Right renal pelvis (tissue), 4 donors: ENCODE results near the gene CLSTN2. TPM values are rescaled to one million over a fixed set of nuclear protein-coding genes. Genes with fewer than 3 reads are reported as not detected.

Source experiments
- DNase-seq, 4 donors: peaks; one replicate each; pipeline ENCODE4 v3.0.0-alpha.2; 2013; ENCODE audit warnings: low read depth in 4 of 4, low spot score in 3 of 4, missing footprints in 1 of 4
- polyA plus RNA-seq, 4 donors: library from polyadenylated mRNA; unstranded; fragments of 120-200 nt; gene quantifications; one replicate each; pipeline ENCODE4 v1.2.1, GENCODE V29; 2013; ENCODE audit not compliant: insufficient read length in 4 of 4

CLSTN2 gene
- polyA plus RNA-seq, 4 donors, result 1.5 to 2.0 (median 1.9) TPM

DNA sequence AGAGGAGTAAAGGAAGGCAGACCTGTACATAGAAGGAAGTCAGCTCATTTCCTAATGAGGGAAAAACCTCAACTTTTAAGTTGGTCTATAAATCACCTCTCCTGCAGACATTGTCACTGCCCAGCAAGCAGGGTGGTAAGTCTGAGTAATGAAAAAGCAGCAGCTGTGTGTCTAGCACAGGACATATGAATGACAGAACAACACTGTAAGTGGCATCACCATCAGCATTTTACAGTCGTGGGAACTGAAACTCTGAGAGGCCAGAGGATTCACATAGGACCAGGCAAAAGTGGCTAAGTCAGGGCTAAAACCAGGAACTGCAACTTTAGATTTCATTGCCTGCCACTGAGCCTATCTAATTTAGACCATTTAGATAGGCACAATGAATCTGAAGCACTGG lies 235.6 kb downstream of the CLSTN2 start:
- DNase-seq, result no peak

DNA sequence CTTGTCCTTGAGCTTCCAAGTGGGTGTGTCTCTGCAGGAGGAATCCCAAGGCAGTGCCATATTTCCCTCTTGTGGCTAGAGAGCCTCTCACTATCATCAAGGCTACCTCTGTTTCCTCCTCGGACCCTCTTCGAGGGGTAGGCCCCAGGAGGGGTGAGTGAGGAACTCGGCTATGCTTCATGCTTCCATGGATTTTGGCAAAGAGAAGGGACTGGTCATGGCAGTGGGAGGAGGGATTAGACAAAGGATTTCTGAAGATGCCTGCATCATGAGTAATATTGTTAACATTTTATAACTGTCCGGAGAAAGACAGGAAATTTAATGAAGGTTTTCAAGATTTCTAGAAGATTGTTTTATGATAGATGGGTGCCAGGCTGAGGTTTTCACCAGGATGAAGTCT lies 241.5 kb downstream of the CLSTN2 start:
- DNase-seq, result no peak

DNA sequence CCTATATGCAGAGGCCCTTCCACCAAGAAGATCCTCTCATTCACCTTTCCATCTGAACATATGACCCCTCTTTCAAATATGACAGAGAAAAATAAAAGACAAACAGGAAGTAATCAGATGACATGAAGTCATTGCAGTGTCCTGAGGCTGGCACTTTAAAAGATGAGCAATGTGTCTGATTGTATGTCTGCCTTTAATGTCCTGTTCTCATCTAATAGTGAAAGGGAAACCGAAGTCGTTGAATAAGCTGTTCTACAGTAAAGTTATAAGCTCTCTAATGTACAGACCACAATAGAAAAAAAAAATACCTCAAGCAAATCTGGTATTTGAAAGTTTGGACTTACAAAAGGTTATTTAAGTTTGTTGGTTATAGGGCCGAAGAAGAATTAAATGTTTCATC lies 243.0 kb downstream of the CLSTN2 start:
- DNase-seq, result no peak

DNA sequence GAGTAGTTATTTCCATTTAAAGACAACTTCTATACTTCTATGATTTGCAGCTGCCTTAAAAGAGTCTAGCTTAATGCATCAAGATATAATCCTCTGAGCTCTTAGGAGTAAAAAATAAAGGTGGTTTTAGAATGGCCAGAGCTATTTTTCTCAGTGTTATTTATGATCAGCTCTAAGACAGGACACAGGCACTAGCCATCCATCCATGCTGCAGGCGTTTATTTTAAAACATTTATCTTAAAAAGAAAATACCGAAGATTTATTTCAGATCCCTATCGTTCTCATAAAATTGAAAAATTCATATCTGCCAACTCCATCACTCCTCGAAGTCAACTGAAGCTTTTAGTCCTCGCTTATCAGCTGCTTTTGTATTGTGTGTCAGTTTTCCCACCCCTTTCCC lies 243.5 kb downstream of the CLSTN2 start:
- DNase-seq, result no peak

DNA sequence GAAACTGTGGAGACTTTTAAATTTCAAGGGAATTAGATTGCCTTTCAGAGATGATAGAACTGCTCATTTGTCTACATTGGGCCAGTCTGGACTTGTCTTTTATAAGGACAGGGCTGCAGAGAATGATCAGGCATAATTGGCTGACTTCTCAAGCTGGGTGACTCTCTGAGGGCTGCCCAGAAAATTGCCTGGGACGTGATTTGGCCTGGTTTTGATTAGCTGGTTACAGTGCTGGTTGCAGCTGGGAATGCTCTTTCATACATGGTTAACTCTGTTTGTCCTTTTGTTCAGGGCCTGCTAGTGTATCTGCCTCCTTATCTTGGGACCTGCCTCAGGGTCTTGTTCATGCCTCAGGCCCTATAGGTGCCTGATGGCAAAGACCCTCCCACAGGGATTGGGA lies 245.6 kb downstream of the CLSTN2 start:
- DNase-seq, result no peak

DNA sequence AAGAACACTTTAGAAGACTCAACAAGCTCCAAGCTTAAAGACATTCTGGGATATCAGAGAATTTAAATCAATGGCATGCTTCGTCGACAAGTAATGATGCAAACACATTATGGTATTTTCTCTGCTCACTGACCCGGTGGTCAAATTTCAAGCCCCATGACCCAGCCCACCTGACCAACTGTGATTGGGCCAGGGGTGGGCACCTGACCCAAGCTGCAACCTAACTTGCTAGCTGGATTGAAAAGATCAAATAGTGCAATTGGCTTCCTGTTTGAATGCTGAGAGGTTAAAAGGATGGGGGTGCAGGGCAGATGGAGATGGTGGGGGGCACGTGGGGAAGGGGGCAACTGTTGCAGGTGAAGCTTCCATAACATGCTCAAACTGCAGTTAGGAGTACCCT lies 250.4 kb downstream of the CLSTN2 start:
- DNase-seq, result no peak

DNA sequence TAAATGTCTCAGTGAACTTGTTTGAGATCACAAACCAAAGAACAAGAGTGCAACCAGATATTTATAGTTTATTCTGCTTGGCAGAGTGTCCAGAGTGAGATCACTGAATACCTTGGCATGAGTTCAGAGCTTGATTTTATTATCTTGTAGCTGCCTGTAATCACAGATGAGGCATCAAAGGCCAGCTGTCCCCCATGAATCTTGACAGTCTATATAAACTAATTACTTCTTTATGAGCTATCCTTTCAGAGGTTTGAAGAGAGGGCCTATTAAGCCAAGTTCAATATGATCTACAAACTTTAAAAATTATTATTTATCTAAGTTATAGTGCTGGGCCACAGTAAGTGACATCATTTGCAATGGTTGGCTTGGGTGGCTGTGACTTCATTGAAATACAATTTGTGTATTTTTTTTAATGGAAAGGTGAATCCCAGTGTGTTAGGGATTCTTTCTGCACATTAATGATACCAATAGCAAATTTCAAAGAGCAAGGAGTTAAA lies 251.5 kb downstream of the CLSTN2 start:
- peak; percentile 25 to 53 (median 36) for DNase-seq

DNA sequence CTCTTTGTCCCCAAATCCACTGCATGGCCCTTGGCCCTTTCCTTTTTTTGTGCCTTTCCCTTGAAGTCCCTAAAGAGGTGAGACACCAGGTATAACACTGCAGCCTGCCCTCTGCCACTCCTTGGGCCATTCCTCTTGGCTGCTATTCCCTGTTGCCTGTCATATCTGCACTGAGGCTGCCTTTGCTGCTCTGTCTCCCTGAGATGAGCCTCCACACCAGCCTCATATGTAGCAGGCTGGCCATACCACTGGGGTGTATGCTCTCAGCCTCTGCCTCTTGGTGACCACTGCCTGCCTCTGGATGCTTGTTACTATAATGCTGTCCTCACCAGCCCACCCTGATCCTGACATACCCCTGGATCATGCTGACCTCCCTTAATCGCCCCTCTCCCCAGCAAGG lies 252.0 kb downstream of the CLSTN2 start:
- no peak for DNase-seq

DNA sequence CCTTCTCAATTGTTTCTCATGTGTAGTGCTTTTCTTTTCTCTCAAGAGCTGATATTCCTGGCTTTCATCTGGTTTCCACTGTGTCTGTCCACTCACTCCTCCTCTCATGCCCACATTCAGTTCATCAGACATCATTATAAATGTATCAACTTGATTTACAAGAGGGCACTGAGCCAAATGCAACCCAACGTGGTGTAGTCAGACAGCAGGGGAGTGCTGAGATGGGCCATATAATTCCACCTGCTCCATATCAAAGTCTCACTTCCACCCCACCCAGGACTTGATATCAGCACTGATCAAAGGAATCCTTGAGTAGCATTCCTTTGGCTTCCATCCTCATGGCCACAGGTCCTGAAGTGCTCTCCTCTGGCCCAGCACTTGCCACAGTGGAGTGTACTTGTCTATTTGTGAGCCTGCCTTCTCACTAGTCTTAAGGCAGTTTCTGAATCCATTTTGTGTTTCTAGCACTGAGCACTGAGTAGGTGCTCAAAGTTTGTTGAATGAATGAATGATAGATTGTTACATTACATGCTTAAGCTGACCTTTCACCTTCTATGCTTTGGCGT lies 252.8 kb downstream of the CLSTN2 start:
- no peak for DNase-seq

DNA sequence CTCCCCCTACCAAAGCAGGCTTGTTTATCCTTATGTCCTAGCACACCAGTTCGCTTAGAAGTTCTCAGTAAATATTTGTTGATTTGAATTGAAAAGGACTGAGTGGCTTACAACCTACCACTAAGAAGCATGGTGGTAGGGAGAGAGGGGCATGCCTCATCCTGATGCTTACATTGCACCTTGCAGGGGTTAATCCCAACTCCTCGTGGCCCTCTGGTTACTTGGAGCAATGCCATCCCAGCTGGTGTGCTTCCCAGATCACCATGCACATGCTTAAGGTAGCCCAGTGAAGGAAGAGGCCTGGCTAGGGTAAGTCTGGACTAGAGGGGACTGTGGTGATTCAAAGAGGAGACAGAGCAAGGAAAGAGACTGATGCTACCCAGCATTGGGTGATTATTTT lies 253.3 kb downstream of the CLSTN2 start:
- DNase-seq, result no peak

DNA sequence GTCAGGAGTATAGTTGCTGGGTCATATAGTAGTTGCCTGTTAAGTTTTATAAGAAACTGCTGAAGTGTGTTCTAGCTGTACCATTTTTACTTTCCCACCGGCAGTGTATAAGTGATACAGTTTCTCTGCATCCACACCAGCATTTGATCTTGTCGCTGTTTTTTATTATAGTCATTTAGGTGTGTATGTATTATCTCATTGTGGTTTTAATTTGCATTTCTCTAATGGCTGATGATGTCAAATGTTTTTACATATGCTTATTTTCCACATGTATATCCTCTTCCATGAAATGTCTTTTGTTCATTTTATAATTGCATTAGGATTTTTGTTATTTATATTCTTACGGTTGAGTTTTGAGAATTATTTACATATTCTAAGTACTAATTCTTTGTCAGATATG lies 254.3 kb downstream of the CLSTN2 start:
- no peak for DNase-seq

DNA sequence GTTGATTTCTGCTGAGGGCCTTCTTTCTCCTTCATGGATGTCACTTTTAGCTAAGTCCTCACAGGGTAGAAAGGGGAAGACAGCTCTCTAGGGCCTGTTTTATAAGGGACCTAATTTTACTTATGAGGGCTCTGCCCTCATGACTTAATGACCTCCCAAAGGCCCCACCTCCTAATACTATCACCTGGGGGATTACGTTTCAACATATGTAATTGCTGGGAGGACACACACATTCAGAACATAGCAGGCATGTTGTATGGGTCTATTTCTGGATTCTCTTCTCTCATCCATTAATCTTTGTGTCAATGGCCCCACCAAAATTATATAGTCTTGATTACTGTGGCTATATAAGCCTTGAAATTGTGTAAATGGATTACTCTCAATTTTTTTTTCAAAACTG lies 255.0 kb downstream of the CLSTN2 start:
- no peak for DNase-seq

DNA sequence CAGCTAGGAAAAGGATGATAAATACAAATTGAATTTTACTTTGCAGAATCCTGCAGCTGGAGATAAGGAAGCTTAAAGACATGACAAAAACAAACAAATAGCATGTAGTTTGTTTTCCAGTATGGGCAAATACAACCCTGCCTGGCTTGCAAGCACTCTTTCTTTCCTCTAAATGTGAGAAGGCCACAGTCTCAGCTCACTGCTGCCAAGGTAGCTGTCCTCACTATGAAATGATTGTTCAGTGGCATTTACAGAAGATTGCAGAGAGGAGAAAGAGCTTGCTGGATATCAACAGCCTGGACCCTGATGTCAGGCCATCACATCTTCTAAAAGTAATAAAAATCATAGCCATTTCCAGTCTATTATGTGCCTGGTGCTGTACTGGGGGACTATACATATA lies 262.0 kb downstream of the CLSTN2 start:
- DNase-seq, result no peak

DNA sequence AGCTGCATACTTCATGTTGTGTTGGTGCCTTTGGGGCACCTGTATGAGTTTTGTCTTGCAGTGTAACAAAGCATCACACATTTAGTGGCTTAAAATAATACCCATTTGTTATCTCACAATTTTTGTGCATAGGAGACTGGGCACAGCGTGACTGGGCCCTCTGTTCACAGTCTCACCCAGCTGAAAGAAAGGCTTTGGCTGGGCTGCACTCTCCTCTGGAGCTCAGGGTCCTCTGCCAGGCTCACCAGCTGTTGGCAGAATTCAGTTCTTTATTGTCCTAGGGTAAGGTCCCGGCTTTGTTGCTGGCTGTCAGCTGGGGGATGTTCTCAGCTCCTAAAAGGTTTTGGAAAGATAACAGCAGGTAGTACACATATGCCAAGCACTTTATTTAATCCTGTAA lies 263.3 kb downstream of the CLSTN2 start:
- DNase-seq, result no peak

DNA sequence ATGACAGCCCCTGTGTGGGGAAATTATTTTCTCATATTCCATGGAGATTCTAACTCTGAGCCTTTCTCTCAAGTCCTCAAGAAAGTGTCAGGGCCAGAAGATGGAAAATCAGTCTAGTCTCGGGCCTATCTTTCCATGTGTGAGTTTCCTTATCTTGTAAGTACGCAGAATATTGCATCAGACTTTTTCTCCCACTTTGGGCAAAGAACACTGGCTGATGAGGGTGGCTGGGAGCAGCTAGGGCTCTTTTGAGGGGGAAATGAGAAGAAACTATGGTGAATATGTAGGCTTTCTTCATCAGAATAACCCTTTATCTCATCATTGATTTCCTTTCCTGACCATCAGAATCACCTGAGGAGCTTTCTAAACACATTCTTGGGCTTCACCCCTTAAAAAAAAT lies 264.0 kb downstream of the CLSTN2 start:
- no peak for DNase-seq

DNA sequence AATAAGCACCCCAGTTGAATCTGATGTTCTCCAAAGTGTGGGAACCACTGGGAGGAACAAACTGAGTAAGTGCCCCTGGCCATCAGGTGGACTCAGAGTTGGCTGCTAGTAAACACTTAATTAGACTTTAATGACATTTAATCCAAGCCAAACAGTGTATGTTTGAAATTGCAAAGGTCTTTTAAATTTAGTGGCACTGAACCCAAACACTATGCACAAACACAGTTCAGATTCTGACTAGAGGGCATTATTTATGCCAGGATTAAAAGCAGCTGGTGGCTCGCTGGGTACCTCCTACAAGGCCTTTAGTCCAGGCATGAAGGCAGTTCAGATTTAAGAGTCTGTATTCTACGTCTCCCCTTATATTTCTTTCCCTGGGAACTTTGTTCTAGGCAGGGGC lies 264.8 kb downstream of the CLSTN2 start:
- no peak for DNase-seq

DNA sequence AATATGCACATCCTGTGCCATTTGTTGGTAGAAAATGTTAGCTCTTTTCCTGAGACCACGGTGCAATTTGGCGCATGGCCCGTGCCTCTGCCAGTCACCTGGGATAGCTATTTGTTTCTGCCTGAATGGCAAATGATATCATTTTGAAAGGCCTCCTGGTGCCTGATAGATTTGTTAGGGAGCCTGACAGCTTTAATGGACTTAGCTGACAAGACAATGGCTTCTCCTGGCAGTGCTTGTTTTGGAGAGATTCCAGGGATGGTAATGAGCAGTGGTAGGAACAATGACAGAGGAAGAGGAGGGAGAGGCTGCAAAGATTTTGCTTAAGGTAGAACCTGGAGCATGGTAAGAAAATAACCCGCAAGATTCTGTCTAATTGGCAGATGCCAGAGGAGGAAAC lies 268.5 kb downstream of the CLSTN2 start:
- no peak for DNase-seq

DNA sequence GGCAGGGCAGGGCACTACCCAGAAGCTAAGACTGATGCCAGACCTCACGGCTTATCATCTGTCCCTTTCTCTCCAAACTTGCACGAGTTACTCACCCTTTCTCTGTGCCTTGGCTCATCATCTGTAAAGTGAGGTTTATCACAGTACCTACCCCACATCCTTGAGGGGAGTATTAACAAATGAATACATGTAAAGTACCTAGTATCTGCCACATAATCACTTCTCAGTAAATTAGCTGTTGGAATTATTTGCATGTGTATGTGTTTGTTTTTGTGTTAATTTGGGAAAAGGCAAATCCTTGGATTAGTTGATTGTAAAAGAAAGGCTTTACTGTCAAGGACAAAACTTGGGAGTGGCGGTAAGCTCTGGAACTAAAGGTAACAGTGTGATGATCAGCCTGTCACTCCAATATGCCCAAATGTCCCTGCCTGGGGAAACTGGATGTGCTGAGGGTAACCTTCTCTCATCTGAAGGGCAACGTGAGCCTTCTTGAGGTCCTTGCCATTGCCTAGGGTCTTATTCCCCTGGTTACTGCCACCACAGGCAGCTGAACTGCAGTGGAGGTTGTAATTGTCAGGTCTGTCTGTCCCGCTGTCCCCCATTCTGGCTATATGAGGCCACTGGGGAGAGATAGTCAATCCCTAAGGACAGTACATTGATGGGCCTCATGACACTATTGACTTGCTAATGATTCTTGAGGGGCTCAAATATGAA lies 269.4 kb downstream of the CLSTN2 start:
- DNase-seq, result no peak

DNA sequence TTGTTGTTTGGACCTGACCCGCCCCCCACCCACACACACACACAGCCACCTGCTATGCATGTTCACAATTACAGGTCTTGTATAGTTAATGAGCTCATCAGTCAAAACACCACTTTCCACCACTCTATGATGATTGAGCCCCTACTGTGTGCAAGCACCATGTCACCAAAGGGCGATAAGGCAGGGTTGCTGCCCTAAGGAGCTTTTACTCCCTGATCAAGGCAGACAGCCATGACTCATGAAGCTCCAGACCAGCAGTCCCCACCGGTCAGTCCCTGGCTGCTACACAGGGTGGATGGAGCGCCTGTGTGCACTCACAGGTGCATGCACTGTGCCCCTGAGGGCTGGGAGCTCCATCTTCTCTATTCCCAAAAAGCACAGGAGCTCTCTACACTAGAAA lies 270.6 kb downstream of the CLSTN2 start:
- no peak for DNase-seq

DNA sequence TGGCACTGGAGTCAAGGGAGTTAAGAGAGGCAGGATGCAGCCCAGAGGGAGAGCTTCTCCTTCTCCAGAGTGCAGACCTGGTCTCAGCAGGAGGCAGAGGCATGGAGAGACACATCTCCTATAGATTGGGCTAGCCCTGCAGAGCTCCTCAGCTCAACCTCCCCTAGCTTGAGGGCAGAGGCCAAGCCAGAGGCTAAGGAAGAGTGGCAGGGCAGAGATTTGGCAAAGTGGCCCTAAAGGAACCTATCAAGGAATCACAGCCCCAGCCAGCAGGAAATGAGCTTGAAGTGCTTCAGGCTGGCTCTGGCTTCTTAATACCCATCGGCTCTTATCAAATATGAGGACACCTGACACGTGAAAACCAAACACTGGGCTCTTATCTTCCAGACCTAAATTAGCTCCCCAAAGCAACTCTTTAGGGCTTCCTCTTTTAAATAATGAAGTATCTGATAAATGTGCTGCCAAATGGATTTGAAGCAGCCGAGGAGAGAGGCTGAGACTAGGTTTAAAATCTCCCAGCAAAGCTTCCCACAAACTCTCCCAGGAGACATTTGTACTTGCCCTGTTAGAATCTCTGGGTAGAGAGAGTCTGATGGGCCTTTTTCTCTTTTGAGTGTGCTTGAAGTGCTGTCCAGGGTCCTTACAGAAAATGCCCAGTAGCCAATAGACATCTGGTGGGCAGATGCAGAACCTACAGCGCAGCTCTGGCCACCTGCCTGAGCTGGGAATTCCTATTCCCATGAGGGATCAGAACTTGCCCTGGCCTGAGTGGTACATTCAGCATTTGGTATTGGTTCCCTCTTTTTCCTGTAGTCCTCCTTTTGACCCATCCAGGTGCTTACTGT lies 271.4 kb downstream of the CLSTN2 start:
- DNase-seq, result peak; percentile 34 to 44 (median 38)

DNA sequence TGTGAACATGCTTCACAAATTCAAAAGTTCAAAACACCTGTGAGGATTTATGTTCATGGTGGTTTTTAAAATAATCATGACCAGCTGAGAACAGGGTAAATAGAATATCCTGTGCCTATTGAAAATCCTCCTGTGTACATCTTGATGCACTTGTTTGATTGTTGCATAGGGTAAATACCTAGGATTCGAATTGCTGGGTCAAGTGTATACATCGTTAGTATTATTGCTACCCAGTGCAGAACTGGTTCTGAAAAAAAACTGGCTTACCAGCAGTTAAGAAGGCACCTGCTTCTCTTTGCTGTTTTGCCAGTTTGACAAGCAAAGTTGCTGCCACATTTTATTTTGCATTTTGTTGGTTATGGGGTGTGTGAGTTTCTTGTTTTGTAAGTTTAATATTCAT lies 272.6 kb downstream of the CLSTN2 start:
- DNase-seq, result no peak

DNA sequence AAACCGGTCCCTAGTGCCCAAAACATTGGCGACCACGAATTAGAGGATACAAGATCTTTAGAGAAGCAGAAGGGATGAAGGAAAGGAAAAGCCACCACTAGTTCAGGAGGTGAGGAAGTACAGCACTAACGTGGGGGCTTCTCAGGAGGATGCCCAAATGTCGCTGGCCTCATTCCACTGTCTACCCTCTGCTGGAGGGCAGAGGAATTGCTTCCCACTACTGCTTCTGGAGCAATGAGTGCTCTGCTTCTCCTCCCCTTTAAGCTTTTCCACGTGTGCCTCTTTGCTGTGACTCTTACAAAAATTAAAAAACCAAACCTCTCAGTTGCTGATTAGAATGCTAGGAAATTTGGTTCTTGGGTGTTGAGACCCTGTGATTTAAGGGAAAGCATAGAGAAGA lies 281.3 kb downstream of the CLSTN2 start:
- no peak for DNase-seq
